ENCODE data around the gene ATP6V0A1. TPM values are rescaled to one million over a fixed set of nuclear protein-coding genes. Genes with fewer than 3 reads are reported as not detected.
A peak's percentile ranks its signal among the peaks of the same experiment; 100 is the strongest.

Gene ATP6V0A1
- total and polyA plus RNA-seq, 2 of the 4 experiments (the other 2 are of a cell fraction), result 18.8 to 34.0 TPM

DNA sequence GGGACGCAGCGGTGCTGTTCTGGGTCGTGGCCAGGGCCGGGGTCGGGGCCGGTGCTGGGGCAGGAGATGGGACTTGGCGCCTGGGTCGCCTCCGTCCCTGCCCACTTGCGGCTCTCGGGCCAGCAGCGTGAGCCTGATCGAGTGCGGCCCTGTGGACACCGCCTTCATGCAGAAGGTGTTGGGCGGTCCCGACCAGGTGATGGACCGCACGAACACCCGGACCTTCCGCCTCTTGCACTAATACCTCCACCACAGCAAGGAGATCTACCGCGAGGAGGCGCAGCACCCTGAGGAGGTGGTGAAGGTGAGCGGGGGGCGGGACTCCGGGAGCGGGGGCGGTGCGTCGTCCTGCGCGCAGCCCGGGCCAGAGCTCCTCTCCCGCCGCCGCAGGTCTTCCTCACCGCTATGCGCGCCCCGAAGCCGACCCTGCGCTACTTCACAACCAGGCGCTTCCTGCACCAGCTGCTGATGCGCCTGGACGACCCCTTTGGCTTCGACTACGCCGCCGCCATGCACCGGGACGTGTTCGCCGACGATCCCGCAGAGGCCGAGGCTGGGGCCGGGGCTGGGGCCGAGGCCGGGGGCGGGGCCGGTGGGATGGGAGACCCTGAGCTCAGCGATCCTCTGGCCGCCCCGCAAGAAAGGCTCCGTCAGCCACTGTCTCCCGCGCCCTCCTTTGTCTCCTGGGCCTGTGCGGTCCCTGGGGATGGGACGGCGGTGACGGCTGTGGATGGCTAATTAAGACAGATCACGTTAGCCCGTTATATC is 89.6 kb downstream of the ATP6V0A1 start:
- ATAC-seq (ENCODE audit: low read depth), result no peak
- no TSS peak for BruUV-seq (replicated peaks)
- intact Hi-C loops (cut with micrococcal nuclease), result no loop called here
- TF ChIP-seq RFX5 (IDR thresholded peaks at IDR 0.05; ENCODE audit: low read depth, low read length) (no peak), MAZ (IDR thresholded peaks at IDR 0.05; ENCODE audit: borderline replicate concordance, low read depth, low read length) (no peak), RAD21 (IDR thresholded peaks at IDR 0.05; ENCODE audit: low read length) (no peak), FOS (IDR thresholded peaks at IDR 0.05; ENCODE audit: low read depth, low read length) (no peak), BHLHE40 (IDR thresholded peaks at IDR 0.05; ENCODE audit: low read depth, low read length) (no peak), MXI1 (IDR thresholded peaks at IDR 0.05; ENCODE audit: borderline replicate concordance, low read depth, low read length) (no peak), MAFK (IDR thresholded peaks at IDR 0.05; ENCODE audit: low read depth, low read length) (no peak), CHD1 (IDR thresholded peaks at IDR 0.05; ENCODE audit: low read depth, low read length) (no peak), CEBPB (IDR thresholded peaks at IDR 0.05; ENCODE audit: low read depth, low read length) (no peak), SMC3 (IDR thresholded peaks at IDR 0.05; ENCODE audit: low read depth, low read length) (no peak), NFE2L2 (IDR thresholded peaks at IDR 0.05; ENCODE audit: low read depth, low read length) (no peak), RCOR1 (IDR thresholded peaks at IDR 0.05; ENCODE audit: insufficient replicate concordance, low read length) (no peak)
- TF ChIP-seq, protein P1, sequence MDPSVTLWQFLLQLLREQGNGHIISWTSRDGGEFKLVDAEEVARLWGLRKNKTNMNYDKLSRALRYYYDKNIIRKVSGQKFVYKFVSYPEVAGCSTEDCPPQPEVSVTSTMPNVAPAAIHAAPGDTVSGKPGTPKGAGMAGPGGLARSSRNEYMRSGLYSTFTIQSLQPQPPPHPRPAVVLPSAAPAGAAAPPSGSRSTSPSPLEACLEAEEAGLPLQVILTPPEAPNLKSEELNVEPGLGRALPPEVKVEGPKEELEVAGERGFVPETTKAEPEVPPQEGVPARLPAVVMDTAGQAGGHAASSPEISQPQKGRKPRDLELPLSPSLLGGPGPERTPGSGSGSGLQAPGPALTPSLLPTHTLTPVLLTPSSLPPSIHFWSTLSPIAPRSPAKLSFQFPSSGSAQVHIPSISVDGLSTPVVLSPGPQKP (IDR thresholded peaks at IDR 0.05; ENCODE audit: borderline replicate concordance, low read depth, low read length), result no peak
- TF ChIP-seq, protein P2, sequence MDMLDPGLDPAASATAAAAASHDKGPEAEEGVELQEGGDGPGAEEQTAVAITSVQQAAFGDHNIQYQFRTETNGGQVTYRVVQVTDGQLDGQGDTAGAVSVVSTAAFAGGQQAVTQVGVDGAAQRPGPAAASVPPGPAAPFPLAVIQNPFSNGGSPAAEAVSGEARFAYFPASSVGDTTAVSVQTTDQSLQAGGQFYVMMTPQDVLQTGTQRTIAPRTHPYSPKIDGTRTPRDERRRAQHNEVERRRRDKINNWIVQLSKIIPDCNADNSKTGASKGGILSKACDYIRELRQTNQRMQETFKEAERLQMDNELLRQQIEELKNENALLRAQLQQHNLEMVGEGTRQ (IDR thresholded peaks at IDR 0.05; ENCODE audit: low read depth, low read length), result no peak
- TF ChIP-seq, protein P3, sequence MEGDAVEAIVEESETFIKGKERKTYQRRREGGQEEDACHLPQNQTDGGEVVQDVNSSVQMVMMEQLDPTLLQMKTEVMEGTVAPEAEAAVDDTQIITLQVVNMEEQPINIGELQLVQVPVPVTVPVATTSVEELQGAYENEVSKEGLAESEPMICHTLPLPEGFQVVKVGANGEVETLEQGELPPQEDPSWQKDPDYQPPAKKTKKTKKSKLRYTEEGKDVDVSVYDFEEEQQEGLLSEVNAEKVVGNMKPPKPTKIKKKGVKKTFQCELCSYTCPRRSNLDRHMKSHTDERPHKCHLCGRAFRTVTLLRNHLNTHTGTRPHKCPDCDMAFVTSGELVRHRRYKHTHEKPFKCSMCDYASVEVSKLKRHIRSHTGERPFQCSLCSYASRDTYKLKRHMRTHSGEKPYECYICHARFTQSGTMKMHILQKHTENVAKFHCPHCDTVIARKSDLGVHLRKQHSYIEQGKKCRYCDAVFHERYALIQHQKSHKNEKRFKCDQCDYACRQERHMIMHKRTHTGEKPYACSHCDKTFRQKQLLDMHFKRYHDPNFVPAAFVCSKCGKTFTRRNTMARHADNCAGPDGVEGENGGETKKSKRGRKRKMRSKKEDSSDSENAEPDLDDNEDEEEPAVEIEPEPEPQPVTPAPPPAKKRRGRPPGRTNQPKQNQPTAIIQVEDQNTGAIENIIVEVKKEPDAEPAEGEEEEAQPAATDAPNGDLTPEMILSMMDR (conservative IDR thresholded peaks at IDR 0.05; ENCODE audit: low read depth, low read length), result no peak

More for the DNA sequence above, 89.6 kb downstream of the ATP6V0A1 start:
- CTCF ChIA-PET, result no interaction called here
- Histone ChIP-seq H2AFZ (replicated peaks; ENCODE audit: low read length, poor library complexity) (peak overlapping the region; percentile 58), H3K27ac (ENCODE audit: insufficient read depth, low read length) (no peak overlapping the region), H3K4ac (ENCODE audit: low read depth, low read length) (no peak overlapping the region), H4K5ac (ENCODE audit: low read depth, low read length) (no peak overlapping the region), H3K56ac (ENCODE audit: extremely low read depth, insufficient read depth, low read length) (no peak overlapping the region), H2AK5ac (ENCODE audit: low read depth, low read length) (no peak overlapping the region), H3K23ac (ENCODE audit: low read depth, low read length) (no peak overlapping the region), H3K36me3 (ENCODE audit: control insufficient read depth, insufficient read depth, low read length) (peaks cover 21% of the 10 kb centered on the region; the same call in 1 of the 2 replicates), H3K9me3 (ENCODE audit: control insufficient read depth, insufficient read depth, low read length) (no peaks in the 10 kb centered on the region), H4K20me1 (ENCODE audit: insufficient read depth, low read length) (no peaks in the 10 kb centered on the region; the same call in 1 of the 2 replicates), H3K27me3 (ENCODE audit: control insufficient read depth, insufficient read depth, low read length) (no peaks in the 10 kb centered on the region), H3K4me2 (ENCODE audit: low read depth, low read length) (no peak overlapping the region), H2BK5ac (ENCODE audit: low read depth, low read length, poor library complexity, severe bottlenecking) (no peak overlapping the region), H2BK120ac (ENCODE audit: low read depth, low read length) (no peak overlapping the region), H2BK15ac (ENCODE audit: low read depth, low read length) (no peak overlapping the region), H3K18ac (ENCODE audit: low read depth, low read length) (no peak overlapping the region), H4K8ac (ENCODE audit: low read depth in 2 of 2, low read length in 2 of 2) (no peak overlapping the region), H4K91ac (ENCODE audit: insufficient read depth, low read depth, low read length) (no peak overlapping the region), H2AK9ac (replicated peaks; ENCODE audit: low read depth, low read length, poor library complexity) (peak overlapping the region; percentile 85), H3K9me1 (ENCODE audit: insufficient read depth, low read length) (peaks cover 4% of the 10 kb centered on the region; the same call in 1 of the 2 replicates), H3K14ac (replicated peaks; ENCODE audit: low read depth, low read length) (no peak overlapping the region), H2BK20ac (ENCODE audit: low read depth, low read length) (no peak overlapping the region), H3K79me1 (ENCODE audit: low read depth in 1 of 2, low read length in 2 of 2) (peaks cover 3 to 37% of the 10 kb centered on the region in 2 experiments), H3K4me3 (ENCODE audit: insufficient read depth, low read depth, low read length) (no peak overlapping the region), H3K4me1 (ENCODE audit: control insufficient read depth, insufficient read depth, low read length) (peaks cover 3% of the 10 kb centered on the region; the same call in 1 of the 2 replicates), H3K9ac (ENCODE audit: low read depth, low read length) (no peak overlapping the region)
- 43% methylated on average over 32 of the region's 74 CpGs; no CpG with 5 or more reads in 1 of the 2 experiments for WGBS, 2 experiments (ENCODE audit: extremely low coverage in 2 of 2, insufficient read length in 1 of 2)
- dilution Hi-C loops (cut with HindIII; ENCODE audit: low sequenced_read_pairs, unreplicated experiment), result no loop called here
- in situ Hi-C loops (cut with MboI; ENCODE audit: low sequenced_read_pairs), result no loop called here
- no peak for DNase-seq
- POLR2A ChIA-PET (ENCODE audit: unreplicated experiment), result no interaction called here

Measured in IMR-90 (cell line).